GM19438 (cell line): ENCODE results near the gene ARHGEF10L.

Experiments
- ATAC-seq: cut with Tn5 transposase; IDR thresholded peaks from one replicate; pipeline ENCODE4 v1.9.1; 2021; ENCODE audit warnings: low read depth; ENCODE audit not compliant: unreplicated experiment

Gene ARHGEF10L

GRCh38 chr1:17566417-17566816 lies 26.9 kb downstream of the ARHGEF10L start:
- no peak for ATAC-seq

DNA sequence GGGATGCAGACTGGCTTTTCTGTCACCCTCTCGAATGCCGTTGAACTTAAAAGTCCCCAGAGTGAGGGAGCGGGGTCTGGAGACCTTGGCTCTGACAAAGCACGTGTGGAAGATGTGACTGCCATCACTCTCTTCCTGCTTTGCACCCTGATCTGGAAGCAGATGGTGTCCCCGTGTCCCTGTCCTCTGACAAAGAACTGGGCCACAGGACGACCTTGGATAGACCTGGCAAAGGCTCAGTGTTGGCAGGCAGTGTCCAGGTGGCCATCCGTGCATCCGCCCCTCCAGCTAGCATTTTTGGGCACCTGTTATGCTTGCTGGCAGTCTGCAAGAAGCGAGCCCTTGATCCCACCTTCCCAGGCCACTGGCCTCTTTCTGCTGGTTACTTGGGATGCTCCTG lies 27.4 kb downstream of the ARHGEF10L start:
- no peak for ATAC-seq

- ATAC-seq = no peak
Measured at GRCh38 chr1:17567582-17567981, 28.1 kb downstream of the ARHGEF10L start.

DNA sequence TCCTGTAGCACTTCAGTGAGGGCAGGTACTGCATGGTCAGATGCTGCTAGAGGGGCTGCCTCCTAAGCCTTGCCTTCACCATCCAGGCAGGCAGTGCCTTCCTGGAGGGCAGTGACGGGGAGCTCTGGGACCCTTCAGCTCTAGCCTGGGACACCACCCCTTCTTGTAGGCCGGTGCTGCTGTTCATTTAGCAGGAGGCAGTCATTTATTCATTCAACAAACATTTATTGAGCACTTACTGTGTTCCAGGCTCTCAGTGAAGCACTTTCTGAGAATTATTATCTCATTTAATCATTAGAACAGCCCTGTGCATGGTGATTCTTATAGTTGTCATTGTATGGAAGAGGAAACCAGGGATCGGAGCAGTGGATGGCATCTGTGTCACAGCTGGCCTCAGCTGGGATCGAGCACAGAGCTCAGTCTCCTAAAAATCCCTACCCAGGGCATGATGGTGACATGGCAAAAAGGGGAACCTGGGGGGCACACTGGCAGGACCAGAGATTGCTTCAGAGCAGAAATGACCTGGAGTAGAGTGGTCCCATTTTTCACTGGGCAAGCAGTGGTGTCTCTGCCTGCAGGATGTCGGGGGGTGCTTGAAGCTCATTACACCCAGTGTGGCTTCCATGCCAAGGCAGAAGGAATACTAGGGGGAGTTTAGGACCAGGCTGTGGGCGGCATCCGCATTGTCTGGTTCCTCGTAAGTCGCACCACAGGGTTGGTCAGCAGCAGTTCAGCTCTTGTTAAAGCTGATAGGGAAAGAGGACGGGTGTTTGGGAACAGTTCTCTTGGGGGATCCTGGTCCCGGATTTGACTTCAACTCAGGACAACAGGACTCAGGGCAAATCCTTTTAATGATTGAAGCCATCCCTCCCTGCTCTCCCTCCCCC lies 28.8 kb downstream of the ARHGEF10L start:
- no peak for ATAC-seq

DNA sequence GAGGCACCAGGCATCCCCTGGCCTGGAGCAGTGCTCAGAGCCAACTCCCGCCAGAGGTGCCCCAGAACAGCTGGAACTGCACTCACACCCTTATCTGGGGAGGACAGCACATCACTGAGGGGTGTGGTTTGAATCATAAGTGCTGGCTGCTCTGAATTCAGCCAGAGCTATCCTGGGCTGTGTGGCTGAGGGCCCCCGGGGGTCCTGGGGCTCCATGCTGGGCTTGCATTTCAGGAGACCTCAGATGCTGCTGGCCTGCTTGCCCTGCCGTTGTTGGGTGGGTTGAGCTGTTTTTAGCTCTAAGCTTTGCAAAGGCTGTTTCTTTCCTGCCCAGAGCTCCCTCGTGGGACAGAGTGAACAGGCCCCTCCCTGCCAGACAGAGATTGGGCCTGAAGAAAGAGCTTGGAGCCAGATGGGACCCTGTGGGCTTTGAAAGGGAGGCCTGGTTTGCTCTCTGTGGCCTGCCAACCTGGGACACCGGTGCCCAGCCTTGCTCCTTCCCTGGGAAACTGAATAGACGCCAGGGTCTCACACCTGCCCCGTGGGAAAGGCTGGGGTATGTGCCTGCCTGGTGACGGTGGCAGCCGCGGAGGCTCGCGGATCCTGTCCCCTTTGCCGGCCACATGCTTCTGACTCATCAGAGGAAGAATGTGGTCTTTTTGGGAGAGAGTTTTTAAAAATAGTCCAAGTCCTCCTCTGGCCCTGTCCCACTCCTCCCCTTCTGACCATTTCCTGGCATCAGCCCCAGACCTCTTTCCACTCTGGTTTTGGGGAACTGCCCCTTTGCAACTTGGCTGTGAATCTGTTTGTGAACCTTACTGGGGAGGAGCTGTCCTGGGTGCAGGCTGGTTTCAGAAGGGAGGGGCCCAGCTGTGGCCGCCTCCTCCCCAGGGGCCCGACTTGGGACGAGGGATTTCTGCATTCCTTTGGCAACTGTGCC lies 30.0 kb downstream of the ARHGEF10L start:
- ATAC-seq = no peak

- ATAC-seq = no peak
Measured at GRCh38 chr1:17570228-17570627, 30.7 kb downstream of the ARHGEF10L start.

GRCh38 chr1:17572264-17572985 lies 32.9 kb downstream of the ARHGEF10L start:
- no peak for ATAC-seq

DNA sequence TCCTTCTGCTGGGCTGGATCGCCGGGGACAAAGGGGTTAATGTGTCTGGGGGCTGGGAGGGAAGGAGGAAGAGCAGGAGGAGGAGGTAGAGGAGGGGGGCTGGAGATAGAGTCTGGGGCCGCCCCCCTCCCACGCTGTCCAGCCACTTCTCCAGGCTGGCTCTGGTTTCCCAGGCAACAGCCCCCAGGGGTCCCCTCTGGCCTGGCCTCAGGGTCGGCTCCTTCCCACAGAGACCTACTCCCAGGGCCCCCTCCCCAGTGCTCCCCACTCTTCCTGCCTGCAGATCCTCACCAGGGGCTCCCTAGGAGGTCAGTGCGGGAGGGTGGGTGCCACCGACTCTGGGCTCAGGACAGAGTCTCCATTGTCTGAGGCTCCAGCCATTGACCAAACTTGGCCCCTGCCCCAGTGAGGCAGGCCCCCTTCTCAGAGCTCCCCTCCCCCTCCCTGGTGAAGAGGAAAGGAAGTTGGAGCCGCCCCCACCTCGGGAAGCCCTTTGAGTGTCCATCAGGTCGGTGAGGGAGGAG lies 34.1 kb downstream of the ARHGEF10L start:
- ATAC-seq = no peak

DNA sequence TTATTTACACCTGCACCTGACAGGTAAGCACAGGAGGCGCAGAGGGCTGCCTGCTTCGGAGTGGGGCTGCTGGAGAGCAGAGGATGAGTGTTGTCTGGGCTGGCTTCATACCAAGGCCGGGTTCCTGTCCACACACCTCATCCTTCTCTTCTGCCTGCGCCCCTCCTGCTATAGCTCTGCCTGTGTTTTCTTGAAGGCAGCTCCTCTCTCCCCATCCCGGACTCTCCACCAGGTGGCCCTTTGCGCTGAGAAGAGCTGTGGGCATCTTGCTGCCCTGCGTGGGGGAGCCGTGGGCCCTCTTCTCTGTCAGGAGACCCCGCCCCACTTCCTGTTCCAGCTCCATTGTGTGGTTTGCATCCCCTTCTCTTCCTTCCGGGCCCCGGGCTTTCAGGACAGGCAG lies 35.0 kb downstream of the ARHGEF10L start:
- ATAC-seq = no peak

GRCh38 chr1:17575797-17576518 lies 36.5 kb downstream of the ARHGEF10L start:
- ATAC-seq = no peak

DNA sequence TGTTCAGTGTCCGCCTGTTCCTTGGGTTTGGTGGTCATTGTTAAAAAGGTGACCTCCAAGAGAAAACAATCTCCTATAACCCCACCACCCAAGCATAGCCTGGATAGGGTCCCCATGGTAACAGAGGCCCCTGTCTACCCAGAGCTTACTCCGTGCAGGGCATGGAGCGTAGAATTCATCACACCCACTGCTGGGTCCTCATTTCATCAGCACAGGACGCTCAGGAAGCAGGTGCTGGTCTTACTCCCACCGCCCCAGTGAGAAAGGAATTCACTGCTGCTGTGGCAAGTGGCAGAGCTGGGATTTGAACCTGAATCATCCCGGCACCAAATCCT lies 37.0 kb downstream of the ARHGEF10L start:
- no peak for ATAC-seq

DNA sequence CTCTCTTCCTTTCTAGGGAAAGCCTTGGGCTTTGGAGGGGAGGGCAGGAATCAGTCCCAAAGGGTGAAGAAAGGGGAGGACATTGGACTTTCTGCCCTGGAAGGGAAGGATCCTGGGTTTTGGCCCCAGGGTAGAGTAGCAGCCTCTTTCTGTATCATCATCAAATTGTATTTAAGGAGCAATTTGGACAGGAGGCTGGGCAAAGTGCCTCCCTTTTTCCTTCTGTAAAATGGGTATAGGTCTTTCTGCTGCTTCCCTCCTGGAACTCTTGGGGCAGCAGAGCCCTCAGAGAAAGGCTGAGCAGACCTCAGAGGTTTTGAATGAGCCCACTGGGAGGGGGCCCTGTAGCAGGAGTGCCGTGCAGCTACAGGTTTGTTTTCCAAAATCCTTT lies 38.4 kb downstream of the ARHGEF10L start:
- ATAC-seq = no peak

GRCh38 chr1:17579951-17580939 lies 40.7 kb downstream of the ARHGEF10L start:
- no peak for ATAC-seq

DNA sequence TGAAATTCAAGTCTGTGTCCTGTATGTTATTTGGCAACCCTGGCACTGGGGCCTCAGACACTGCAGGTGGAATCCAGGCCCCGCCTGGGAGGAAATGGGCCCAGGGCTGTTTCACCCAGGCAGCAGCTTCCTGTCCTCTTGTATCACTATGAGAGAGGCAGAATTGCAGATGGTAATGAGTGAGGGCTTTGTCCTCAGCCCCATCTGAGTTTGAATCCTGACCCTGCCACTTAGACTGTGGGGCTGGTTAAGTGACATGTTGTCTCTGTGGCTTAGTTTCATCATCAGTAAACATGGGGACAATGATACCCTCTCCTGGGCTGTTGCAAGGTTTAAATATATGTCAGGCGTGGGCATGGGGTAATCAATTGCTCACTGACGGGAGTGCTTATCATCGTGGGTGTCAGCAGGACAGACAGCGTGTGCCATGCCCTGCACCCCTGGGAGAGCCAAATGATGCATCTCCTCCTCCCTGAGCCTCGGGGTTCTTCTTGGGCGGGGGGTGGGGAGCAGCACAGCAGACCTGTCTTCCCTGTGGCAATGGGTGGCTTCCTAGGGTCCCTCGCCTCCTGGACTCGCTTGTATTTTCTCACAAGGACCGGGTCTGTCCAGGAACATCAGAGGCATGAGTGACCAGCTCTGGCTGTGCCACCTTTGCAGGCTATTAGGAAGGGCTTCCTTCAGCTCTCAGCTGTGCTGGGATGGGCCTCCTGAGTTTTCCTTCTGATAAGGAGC lies 42.1 kb downstream of the ARHGEF10L start:
- no peak for ATAC-seq

DNA sequence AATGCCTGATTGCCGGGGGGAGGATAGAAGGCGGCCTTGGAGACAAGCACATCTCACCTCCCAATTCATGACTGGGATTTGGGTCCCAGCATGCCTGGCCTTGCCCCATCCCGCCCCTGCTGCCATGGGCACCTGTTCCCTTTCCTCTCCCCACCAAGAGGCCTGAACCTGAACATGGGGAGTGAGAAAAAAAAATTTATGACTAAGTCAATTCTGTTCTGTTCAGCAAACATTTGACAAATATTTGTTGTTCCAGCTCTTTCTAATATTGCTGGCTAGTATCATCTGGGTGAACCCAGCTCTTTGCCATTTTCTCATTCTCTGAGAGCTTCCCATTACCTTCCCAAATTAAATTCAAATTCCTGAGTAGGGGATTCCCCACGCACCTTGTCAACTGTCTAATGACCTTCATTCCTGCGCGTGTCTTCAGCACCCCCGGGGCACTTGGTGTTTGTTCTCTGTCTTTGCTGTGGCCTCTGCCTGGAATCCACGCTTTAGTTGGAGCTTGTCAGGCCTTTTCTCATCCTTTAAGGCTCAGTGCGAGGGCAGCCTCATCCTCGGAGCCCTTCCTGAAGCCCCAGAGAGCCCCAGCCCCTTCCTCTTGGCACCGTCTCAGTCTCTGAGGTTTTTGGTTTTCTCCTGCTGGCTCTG lies 42.8 kb downstream of the ARHGEF10L start:
- ATAC-seq = no peak

GRCh38 chr1:17584539-17584938 lies 45.0 kb downstream of the ARHGEF10L start:
- no peak for ATAC-seq

- ATAC-seq = no peak
Measured at GRCh38 chr1:17585266-17585987, 45.9 kb downstream of the ARHGEF10L start.
